ENCODE data around the gene STATH. TPM values are rescaled to one million over a fixed set of nuclear protein-coding genes. Genes with fewer than 3 reads are reported as not detected.

The STATH gene, protein sequence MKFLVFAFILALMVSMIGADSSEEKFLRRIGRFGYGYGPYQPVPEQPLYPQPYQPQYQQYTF
- not detected in 2 replicates for total RNA-seq

DNA sequence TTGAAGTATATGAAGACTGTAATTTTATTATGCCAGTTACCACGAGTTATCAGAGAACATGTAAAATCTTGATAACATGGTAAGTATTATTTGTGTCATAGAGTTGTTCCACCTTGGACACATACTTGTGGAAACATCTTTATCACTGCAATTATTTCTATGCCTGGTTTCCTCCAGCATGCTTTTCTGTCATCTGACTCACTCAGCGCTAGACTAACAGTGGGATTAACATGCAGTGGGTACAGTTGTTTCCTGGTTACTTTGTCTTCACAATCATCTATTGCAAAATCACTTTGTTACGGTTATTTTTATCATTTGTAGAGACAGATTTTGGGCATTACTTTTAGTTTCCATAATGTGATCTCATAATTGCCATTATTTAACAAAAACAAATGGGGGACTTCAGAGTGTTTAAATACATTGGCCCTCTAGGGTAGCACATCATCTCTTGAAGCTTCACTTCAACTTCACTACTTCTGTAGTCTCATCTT is at the start of gene STATH:
STATH (plus strand) TSS at position 441 of the 491 bp plus-strand sequence. CDS start 2,472 bp downstream, outside the sequence.

DNA sequence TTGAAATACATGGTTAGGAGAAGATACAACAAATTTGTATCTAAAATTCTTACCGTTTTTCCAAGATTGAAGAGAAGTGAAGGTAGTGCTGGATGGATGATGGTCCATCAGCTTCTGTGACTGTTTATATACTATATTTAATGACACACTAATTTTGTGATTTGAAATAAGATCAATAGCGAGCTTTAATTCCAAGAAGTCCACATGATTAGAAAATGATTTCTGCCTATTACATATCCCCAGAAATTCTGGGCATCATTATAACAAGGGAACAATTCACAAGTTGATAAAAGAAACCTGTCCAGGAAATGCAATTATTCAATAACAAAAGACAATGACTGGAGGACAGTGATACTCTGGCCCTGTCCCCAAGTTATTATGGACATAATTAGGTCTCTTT is 30.1 kb upstream of the STATH start, which contains the start of gene CSN2:
CSN2 (minus strand) TSS at position 101 of the 400 bp plus-strand sequence. CDS start 4,733 bp downstream, outside the sequence.

DNA sequence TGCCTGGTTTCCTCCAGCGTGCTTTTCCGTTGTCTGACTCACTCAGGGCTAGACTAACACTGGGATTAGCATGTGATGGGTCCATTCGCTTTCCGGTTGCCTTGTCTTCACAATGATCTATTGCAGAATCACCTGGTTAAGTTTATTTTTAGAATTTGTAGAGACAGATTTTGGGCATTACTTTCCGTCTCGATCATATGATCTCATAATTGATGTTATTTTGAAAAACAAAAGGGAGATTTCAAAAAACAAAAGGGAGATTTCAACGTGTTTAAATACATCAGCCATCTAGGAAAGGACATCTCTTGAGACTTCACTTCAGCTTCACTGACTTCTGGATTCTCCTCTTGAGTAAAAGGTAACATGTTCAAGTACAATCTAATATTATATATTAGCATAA is 32.4 kb downstream of the STATH start, which contains the start of gene HTN3:
HTN3 (plus strand) TSS at position 301 of the 400 bp plus-strand sequence. CDS start 2,282 bp downstream, outside the sequence.

DNA sequence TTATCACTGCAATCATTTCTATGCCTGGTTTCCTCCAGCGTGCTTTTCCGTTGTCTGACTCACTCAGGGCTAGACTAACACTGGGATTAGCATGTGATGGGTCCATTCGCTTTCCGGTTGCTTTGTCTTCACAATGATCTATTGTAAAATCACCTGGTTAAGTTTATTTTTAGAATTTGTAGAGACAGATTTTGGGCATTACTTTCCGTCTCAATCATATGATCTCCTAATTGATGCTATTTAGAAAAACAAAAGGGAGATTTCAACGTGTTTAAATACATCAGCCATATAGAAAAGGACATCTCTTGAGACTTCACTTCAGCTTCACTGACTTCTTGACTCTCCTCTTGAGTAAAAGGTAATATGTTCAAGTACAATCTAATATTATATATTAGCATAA is 54.4 kb downstream of the STATH start, which contains the start of gene HTN1:
HTN1 (plus strand) TSS at position 301 of the 400 bp plus-strand sequence. CDS start 2,639 bp downstream, outside the sequence.

Other genes with a start within 250 kb of the STATH start
- gene SULT1B1, start 235.3 kb upstream of the STATH start, total RNA-seq: under 0.01 and 0.28 TPM in 2 replicates
- gene SULT1E1, start 135.8 kb upstream of the STATH start, total RNA-seq: 0.64 and 3.8 TPM in 2 replicates
- not detected in 2 replicates for gene CSN1S1, start 64.9 kb upstream of the STATH start, total RNA-seq
- not detected in 2 replicates for gene CSN2, start 30.2 kb upstream of the STATH start, total RNA-seq
- not detected in 2 replicates for gene HTN3, start 32.5 kb downstream of the STATH start, total RNA-seq
- gene HTN1, start 54.5 kb downstream of the STATH start, total RNA-seq: not detected in 2 replicates
- not detected in 2 replicates for gene PRR27, start 158.3 kb downstream of the STATH start, total RNA-seq
- not detected in 2 replicates for gene ODAM, start 199.8 kb downstream of the STATH start, total RNA-seq
- not detected in 2 replicates for gene FDCSP, start 230.2 kb downstream of the STATH start, total RNA-seq
- not detected in 2 replicates for gene CSN3, start 246.6 kb downstream of the STATH start, total RNA-seq

Data from nasal cavity respiratory epithelium epithelial cell of viscerocranial mucosa (primary cell).